Endothelial cell of umbilical vein (primary cell): Measurements from ENCODE around the gene SYNGAP1. TPM values are rescaled to one million over a fixed set of nuclear protein-coding genes. Genes with fewer than 3 reads are reported as not detected.

Experiments
- BruUV-seq: library from RNA; stranded (reverse); fragments of 400-500 nt; replicated peaks from 2 replicates; lab custom pipeline; 2021; lab: Mats Ljungman, UMichigan
- CTCF ChIA-PET: fragments of 300-600, 350-600 bp; sonication (Branson Sonifier 250); formaldehyde crosslinking; loops from one replicate; lab custom pipeline; 2021; ENCODE audit warnings: antibody characterized with exemption, inconsistent platforms; lab: Charles Lee
- POLR2A ChIA-PET: fragments of 300-600, 350-600 bp; sonication (Branson Sonifier 250); formaldehyde crosslinking; loops from one replicate; lab custom pipeline; 2021; ENCODE audit warnings: antibody characterized with exemption, inconsistent platforms; lab: Charles Lee
- DNase-seq: peaks from one replicate; pipeline ENCODE4 v3.0.0-alpha.2; 2011; ENCODE audit warnings: low read depth, low spot score
- FAIRE-seq: peaks from 2 replicates; lab custom pipeline; 2011; peaks lifted over from hg19 to GRCh38; lab: Jason Lieb, UNC
- H2AFZ ChIP-seq: 2 replicates; pipeline ENCODE4 v1.6.0; 2012; ENCODE audit warnings: low read depth, low read length, control low read depth, inconsistent platforms
- H3K27ac ChIP-seq: 2 replicates; pipeline ENCODE4 v1.5.1; 2011; ENCODE audit warnings: low read depth, mild to moderate bottlenecking, control low read depth, low read length, moderate library complexity; ENCODE audit not compliant: insufficient read depth
- H3K27me3 ChIP-seq, 2 experiments: 2 replicates each; pipeline versions ENCODE4 v1.6.0 to v1.6.1; 2011; ENCODE audit warnings: low read length in 2 of 2, mixed read lengths in 1 of 2; ENCODE audit not compliant: control insufficient read depth in 2 of 2, insufficient read depth in 2 of 2
- H3K36me3 ChIP-seq, 2 experiments: 2 replicates in 1 of 2; 3 replicates in 1 of 2; pipeline ENCODE4 v1.5.1; 2011; ENCODE audit warnings: low read length in 2 of 2, mild to moderate bottlenecking in 1 of 2, moderate library complexity in 1 of 2; ENCODE audit not compliant: control insufficient read depth in 2 of 2, insufficient read depth in 2 of 2; ENCODE audit errors: extremely low read depth in 1 of 2
- H3K4me1 ChIP-seq: 3 replicates; pipeline ENCODE4 v1.5.1; 2011; ENCODE audit warnings: mild to moderate bottlenecking, low read length; ENCODE audit not compliant: control insufficient read depth, insufficient read depth; ENCODE audit errors: extremely low read depth
- H3K4me2 ChIP-seq: 2 replicates; pipeline ENCODE4 v1.6.1; 2011; ENCODE audit warnings: low read length, control low read depth, mixed read lengths; ENCODE audit not compliant: insufficient read depth
- H3K4me3 ChIP-seq, 3 experiments: fragments of 200-600 bp in 1 of 3; sonication (generic), shearing (Covaris generic) in 1 of 3; replicated peaks in 1 of 3; 2 replicates each; pipeline ENCODE4 v1.5.1; 2011 to 2016; ENCODE audit warnings: control low read depth in 3 of 3, low read length in 3 of 3, mild to moderate bottlenecking in 2 of 3, inconsistent platforms in 1 of 3, low read depth in 1 of 3, moderate library complexity in 1 of 3; ENCODE audit not compliant: insufficient read depth in 1 of 3
- H3K79me2 ChIP-seq: 2 replicates; pipeline ENCODE4 v1.6.0; 2012; ENCODE audit warnings: low read length, inconsistent platforms; ENCODE audit not compliant: control insufficient read depth, insufficient read depth
- H3K9ac ChIP-seq: replicated peaks from 2 replicates; pipeline ENCODE3; 2011; ENCODE audit warnings: low read length, control low read depth; ENCODE audit not compliant: insufficient read depth; ENCODE audit errors: extremely low read depth
- H3K9me1 ChIP-seq: replicated peaks from 3 replicates; pipeline ENCODE4 v1.6.0; 2011; ENCODE audit warnings: mild to moderate bottlenecking, low read length; ENCODE audit not compliant: control insufficient read depth, insufficient read depth; ENCODE audit errors: extremely low read depth
- H3K9me3 ChIP-seq: replicated peaks from 2 replicates; pipeline ENCODE4 v1.5.1; 2012; ENCODE audit warnings: low read length, inconsistent platforms; ENCODE audit not compliant: control insufficient read depth, insufficient read depth
- H4K20me1 ChIP-seq: replicated peaks from 2 replicates; pipeline ENCODE3; 2011; ENCODE audit warnings: mild to moderate bottlenecking, low read length; ENCODE audit not compliant: control insufficient read depth, insufficient read depth; ENCODE audit errors: extremely low read depth
- CTCF ChIP-seq, 2 donors: IDR thresholded peaks; 1 replicate in 1 of 2; 2 replicates in 1 of 2; pipeline ENCODE4 v1.5.1; 2011; ENCODE audit warnings: low read length in 2 of 2, mild to moderate bottlenecking in 2 of 2, moderate library complexity in 2 of 2, control low read depth in 1 of 2, inconsistent platforms in 1 of 2, low read depth in 1 of 2; ENCODE audit not compliant: insufficient read depth in 1 of 2; ENCODE audit errors: extremely low read depth in 1 of 2
- EZH2 ChIP-seq: IDR thresholded peaks from 2 replicates; pipeline ENCODE4 v1.6.1; 2012; ENCODE audit warnings: borderline replicate concordance, low read depth, mild to moderate bottlenecking, moderate library complexity, low read length, inconsistent platforms; ENCODE audit not compliant: severe bottlenecking
- FOS ChIP-seq: IDR thresholded peaks from 2 replicates; pipeline ENCODE4 v1.6.1; 2011; ENCODE audit warnings: mild to moderate bottlenecking, low read length, moderate library complexity, borderline replicate concordance; ENCODE audit not compliant: insufficient read depth
- GATA2 ChIP-seq: IDR thresholded peaks from 2 replicates; pipeline ENCODE4 v1.7.0; 2011; ENCODE audit warnings: low read depth, mild to moderate bottlenecking, moderate library complexity, mixed read lengths, low read length; ENCODE audit not compliant: insufficient read length, insufficient read depth
- JUN ChIP-seq: IDR thresholded peaks from 2 replicates; pipeline ENCODE4 v1.6.1; 2011; ENCODE audit warnings: borderline replicate concordance, low read depth; ENCODE audit not compliant: insufficient read length, insufficient read depth
- MYC ChIP-seq: IDR thresholded peaks from one replicate; pipeline ENCODE4 v1.6.1; 2011; ENCODE audit warnings: mild to moderate bottlenecking, low read depth, low read length
- POLR2A ChIP-seq: IDR thresholded peaks from 2 replicates; pipeline ENCODE4 v1.6.1; 2012; ENCODE audit warnings: low read depth, mild to moderate bottlenecking, control low read depth, low read length
- POLR2AphosphoS5 ChIP-seq: IDR thresholded peaks from 2 replicates; pipeline ENCODE4 v1.6.1; 2012; ENCODE audit warnings: low read depth, mild to moderate bottlenecking, control low read depth, low read length, moderate library complexity; ENCODE audit not compliant: insufficient read depth
- dilution Hi-C: fragments of 300-500 bp; cut with MboI; formaldehyde crosslinking; loops from one replicate; pipeline ENCODE4 v1.15.0; 2019; ENCODE audit warnings: low sequenced_read_pairs; ENCODE audit not compliant: extremely low pct_ligation_motif_present
- intact Hi-C: fragments of 100-400 bp; cut with micrococcal nuclease; formaldehyde crosslinking; loops from one replicate; pipeline ENCODE4 v1.10.0; 2022
- polyA plus RNA-seq, 4 experiments: library from polyadenylated mRNA; depleted of rRNA in 3 of 4; stranded (reverse) in 3 of 4; unstranded in 1 of 4; fragments of >200 nt; gene quantifications; 2 replicates each; pipeline versions ENCODE4 v1.2.1 to v1.2.3, GENCODE V29; 2011 to 2012; ENCODE audit warnings: missing spikeins in 1 of 4
- total RNA-seq: library from RNA; stranded (reverse); gene quantifications from 2 replicates; pipeline ENCODE4 v1.2.3, GENCODE V29; 2021

Gene SYNGAP1
- total and polyA plus RNA-seq, 2 donors (not counting 3 experiments of a cell fraction or from before 2014, with no cell fraction given): 7.3 to 15.1 TPM

GRCh38 chr6:33441457-33441856 is 21.6 kb downstream of the SYNGAP1 start:
- dilution Hi-C loops: no loop called here
- H3K9ac ChIP-seq: no peak overlapping the region
- H3K36me3 ChIP-seq: peaks cover 0 to 26% of the 10 kb centered on the region in 2 experiments
- TF ChIP-seq JUN (no peak), POLR2AphosphoS5 (no peak)
- POLR2A ChIA-PET: no interaction called here
- no peaks in the 10 kb centered on the region for H4K20me1 ChIP-seq
- FAIRE-seq (no peak), DNase-seq (no peak)
- BruUV-seq: no TSS peak
- no peak overlapping the region for H2AFZ ChIP-seq
- no peaks in the 10 kb centered on the region for H3K9me1 ChIP-seq
- no peaks in the 10 kb centered on the region for H3K27me3 ChIP-seq
- intact Hi-C loops: no loop called here
- CTCF ChIA-PET: interaction anchor here (0.8 to 2.0 kb wide), 2 partner anchors 9 to 13 kb away, joined by 3 to 5 read pairs; partner anchors contain the start of gene ZBTB9
- no peak overlapping the region for H3K27ac ChIP-seq
- no peak overlapping the region for H3K4me3 ChIP-seq
- H3K4me1 ChIP-seq: no peaks in the 10 kb centered on the region
- no peaks in the 10 kb centered on the region for H3K79me2 ChIP-seq
- H3K9me3 ChIP-seq: no peaks in the 10 kb centered on the region
- no peak overlapping the region for H3K4me2 ChIP-seq

- Histone ChIP-seq H3K36me3 (peaks cover 0 to 24% of the 10 kb centered on the region in 2 experiments), H2AFZ (no peak overlapping the region), H3K27ac (no peak overlapping the region), H3K4me2 (no peak overlapping the region), H3K79me2 (no peaks in the 10 kb centered on the region), H3K9me1 (no peaks in the 10 kb centered on the region), H3K9me3 (no peaks in the 10 kb centered on the region), H4K20me1 (no peaks in the 10 kb centered on the region), H3K4me1 (no peaks in the 10 kb centered on the region), H3K9ac (no peak overlapping the region), H3K27me3 (no peaks in the 10 kb centered on the region), H3K4me3 (no peak overlapping the region)
- dilution Hi-C loops: no loop called here
- POLR2A ChIA-PET: no interaction called here
- DNase-seq (no peak), FAIRE-seq (no peak)
- intact Hi-C loops: no loop called here
- no TSS peak for BruUV-seq
- CTCF ChIA-PET: interaction anchor here (2.0 kb wide), 1 partner anchor 8 kb away, joined by 5 read pairs; no protein-coding TSS in a partner anchor
- no peak for TF ChIP-seq POLR2A
- TF ChIP-seq GATA2: no peak
- TF ChIP-seq FOS: no peak
- no peak for TF ChIP-seq POLR2AphosphoS5
- TF ChIP-seq JUN: no peak
- no peak for TF ChIP-seq CTCF (IDR thresholded peaks at IDR 0.05; ENCODE audit: extremely low read depth in 1 of 2, insufficient read depth in 1 of 2, low read depth in 1 of 2, low read length in 2 of 2)
- no peak for TF ChIP-seq EZH2
- no peak for TF ChIP-seq MYC
Measured at GRCh38 chr6:33442283-33442682, 22.4 kb downstream of the SYNGAP1 start.
